Suprapubic skin (tissue), 4 donors: ENCODE measurements around the gene BASP1.

ENCODE experiments used
- CTCF ChIP-seq, 2 donors: fragments of 200-600 bp in 1 of 2; fragments of 450-650 bp in 1 of 2; sonication (generic) in 1 of 2; IDR thresholded peaks; one replicate each; pipeline ENCODE4 v1.5.1; 2016 to 2019; ENCODE audit warnings: antibody characterized with exemption in 2 of 2, mild to moderate bottlenecking in 1 of 2, moderate library complexity in 1 of 2
- EP300 ChIP-seq: sonication (generic); formaldehyde crosslinking; IDR thresholded peaks from one replicate; pipeline ENCODE4 v1.6.1; 2017; ENCODE audit warnings: antibody characterized with exemption
- POLR2A ChIP-seq, 2 donors: fragments of 450-650 bp; IDR thresholded peaks; one replicate each; pipeline ENCODE4 v1.6.1; 2017; ENCODE audit warnings: antibody characterized with exemption in 2 of 2, mild to moderate bottlenecking in 2 of 2, moderate library complexity in 2 of 2
- POLR2AphosphoS5 ChIP-seq, 3 donors: sonication (generic); formaldehyde crosslinking; IDR thresholded peaks; one replicate each; pipeline ENCODE4 v1.6.1; 2017; ENCODE audit warnings: antibody characterized with exemption in 3 of 3

- no peak for TF ChIP-seq CTCF (IDR thresholded peaks at IDR 0.05)
- TF ChIP-seq POLR2A (IDR thresholded peaks at IDR 0.05), result no peak
- TF ChIP-seq POLR2AphosphoS5 (IDR thresholded peaks at IDR 0.05), result no peak
- TF ChIP-seq EP300, result no peak
These were observed 20.7 kb upstream of the BASP1 start for GRCh38 chr5:17196697-17197096.
